ENCODE measurements around the gene CADM2.

Gene CADM2

DNA sequence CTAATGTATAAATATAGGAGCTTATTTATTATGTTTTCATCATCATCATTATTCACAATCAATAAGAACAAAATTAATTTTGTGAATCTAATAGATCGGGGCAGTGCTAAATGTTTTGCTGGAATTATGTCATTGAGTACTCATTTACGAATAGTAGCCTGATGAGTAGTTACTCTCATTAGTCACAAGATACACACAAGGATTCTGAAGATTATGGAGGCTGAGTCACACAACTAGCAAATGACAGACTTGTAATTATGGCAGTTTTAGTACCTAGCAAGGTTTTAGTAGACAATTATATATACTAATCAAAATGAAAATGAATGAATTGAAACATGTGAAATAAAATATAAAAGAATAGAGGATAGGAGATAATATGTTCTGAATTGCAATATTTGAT lies 954.2 kb downstream of the CADM2 start:
- TF ChIP-seq CTCF (IDR thresholded peaks at IDR 0.05) = no peak
- Histone ChIP-seq H3K27ac (no peak overlapping the region), H3K4me3 (no peak overlapping the region)
- no peak for DNase-seq (ENCODE audit: low spot score)

- no peak for DNase-seq (ENCODE audit: low spot score)
- TF ChIP-seq CTCF (IDR thresholded peaks at IDR 0.05) = no peak
- no peak overlapping the region for H3K4me3 ChIP-seq
- no peak overlapping the region for H3K27ac ChIP-seq
Observed at GRCh38 chr3:85922374-85922773, 963.6 kb downstream of the CADM2 start.

DNA sequence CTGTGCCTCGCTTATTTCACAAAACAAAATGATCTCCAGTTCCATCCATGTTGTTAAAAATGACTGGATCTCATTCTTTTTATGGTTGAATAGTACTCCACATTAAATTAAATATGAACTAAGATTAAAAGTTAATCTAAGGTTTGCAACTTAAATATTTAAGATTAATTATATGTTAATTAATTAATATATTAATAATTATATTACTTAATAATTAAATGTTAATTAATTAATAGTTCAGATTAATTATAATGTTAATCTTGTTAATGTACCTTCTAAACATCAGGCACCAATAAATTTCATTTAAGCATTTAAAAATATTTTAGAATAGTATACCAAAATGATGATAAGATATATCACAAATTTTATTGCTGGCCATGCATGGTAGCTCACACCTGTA lies 971.9 kb downstream of the CADM2 start:
- Histone ChIP-seq H3K27ac (no peak overlapping the region), H3K4me3 (no peak overlapping the region)
- TF ChIP-seq CTCF (IDR thresholded peaks at IDR 0.05) = no peak
- no peak for DNase-seq (ENCODE audit: low spot score)

GRCh38 chr3:85933326-85933725 lies 974.5 kb downstream of the CADM2 start:
- TF ChIP-seq CTCF (IDR thresholded peaks at IDR 0.05) = no peak
- no peak overlapping the region for H3K27ac ChIP-seq
- DNase-seq (ENCODE audit: low spot score) = no peak
- no peak overlapping the region for H3K4me3 ChIP-seq

- TF ChIP-seq CTCF (IDR thresholded peaks at IDR 0.05) = no peak
Observed at GRCh38 chr3:85935171-85935570, 976.4 kb downstream of the CADM2 start.

DNA sequence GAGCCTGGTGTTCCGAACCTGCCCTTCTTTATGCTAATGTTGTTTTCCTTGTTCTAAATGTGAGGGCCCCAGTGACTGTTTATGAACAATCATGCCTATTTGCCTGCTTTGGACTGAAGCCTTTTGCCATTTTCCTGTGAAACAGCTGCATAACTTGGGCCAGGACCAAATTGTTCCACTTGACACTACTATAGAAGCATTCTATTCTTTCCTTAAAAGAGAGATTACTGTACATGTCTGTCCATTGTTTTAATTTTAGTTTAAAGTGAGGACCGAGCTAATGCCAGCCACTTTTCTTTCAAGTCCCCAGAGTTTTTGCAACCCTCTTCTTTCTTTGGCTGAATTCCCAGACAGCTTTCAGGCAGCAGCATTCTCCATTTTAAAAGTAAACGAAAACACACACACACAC lies 980.3 kb downstream of the CADM2 start:
- TF ChIP-seq CTCF (IDR thresholded peaks at IDR 0.05) = no peak
- Histone ChIP-seq H3K27ac (no peak overlapping the region), H3K4me3 (no peak overlapping the region)
- no peak for DNase-seq (ENCODE audit: low spot score)

More at GRCh38 chr3:85935171-85935570, 976.4 kb downstream of the CADM2 start:
- Histone ChIP-seq H3K27ac (no peak overlapping the region), H3K4me3 (no peak overlapping the region)
- no peak for DNase-seq (ENCODE audit: low spot score)

GRCh38 chr3:85950435-85950834 lies 991.6 kb downstream of the CADM2 start:
- TF ChIP-seq CTCF (IDR thresholded peaks at IDR 0.05) = no peak
- DNase-seq (ENCODE audit: low spot score) = no peak
- Histone ChIP-seq H3K27ac (no peak overlapping the region), H3K4me3 (no peak overlapping the region)

Measured in coronary artery (tissue), 2 donors.